Stimulated activated naive CD8-positive, alpha-beta T cell treated with anti-CD3 and anti-CD28 coated beads, Interleukin-15, Interleukin-2, amounts not matched to agents 100 U/mL and 50 U/mL, for 24 hours (primary cell): ENCODE results near the gene TPPP.
"Not testable (repeated sequence)": the region's sequence is repeated elsewhere in the genome, so short reads cannot be mapped to it uniquely, and the experiment has no call there.

Experiments used
- ATAC-seq: fragments of 150-1000 bp; cut with Tn5 transposase; one replicate; pipeline ENCODE4 v1.10.0; 2021
- DNase-seq: peaks from one replicate; pipeline ENCODE4 v3.0.0; 2021

The TPPP gene

DNA sequence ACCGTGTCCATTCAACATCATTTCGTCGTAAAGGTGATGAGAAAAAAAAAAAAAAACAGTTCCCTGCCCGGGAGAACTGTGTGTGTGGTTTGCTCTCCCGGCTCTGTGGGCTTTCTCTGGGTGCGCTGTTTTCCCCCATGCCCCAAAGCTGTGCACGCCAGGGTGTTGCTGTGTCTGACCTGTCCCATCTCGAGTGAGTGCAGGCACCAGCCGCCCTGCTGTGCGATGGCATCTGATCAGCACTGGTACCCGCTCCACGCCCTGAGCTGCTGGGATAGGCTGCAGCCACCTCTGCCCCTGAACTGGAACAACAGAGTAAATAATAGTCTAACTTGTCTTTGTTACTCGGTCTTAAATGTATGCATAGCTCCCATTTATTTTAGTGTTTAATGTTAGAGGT is 47.7 kb downstream of the TPPP start:
- no peak for ATAC-seq
- no peak for DNase-seq

DNA sequence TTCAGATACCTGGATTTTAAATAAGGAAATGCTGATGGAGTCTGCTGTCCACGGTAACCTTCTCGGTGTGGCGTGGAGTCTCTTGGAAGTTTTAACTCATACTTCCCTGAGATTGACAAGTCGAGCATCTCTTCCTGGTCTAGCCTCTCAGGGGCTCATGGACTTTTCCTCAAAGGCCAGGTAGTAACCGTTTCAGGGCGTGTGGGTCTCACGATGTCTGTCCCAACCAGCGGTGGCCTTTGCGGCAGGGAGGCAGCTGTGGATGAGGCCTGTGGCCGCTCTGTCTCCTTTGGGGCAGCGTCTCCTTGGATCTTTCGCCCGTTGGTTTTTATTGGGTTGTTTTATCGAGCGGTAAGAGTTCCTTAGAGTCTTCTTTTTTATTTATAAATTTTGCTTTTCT is 48.2 kb downstream of the TPPP start:
- no peak for ATAC-seq

DNA sequence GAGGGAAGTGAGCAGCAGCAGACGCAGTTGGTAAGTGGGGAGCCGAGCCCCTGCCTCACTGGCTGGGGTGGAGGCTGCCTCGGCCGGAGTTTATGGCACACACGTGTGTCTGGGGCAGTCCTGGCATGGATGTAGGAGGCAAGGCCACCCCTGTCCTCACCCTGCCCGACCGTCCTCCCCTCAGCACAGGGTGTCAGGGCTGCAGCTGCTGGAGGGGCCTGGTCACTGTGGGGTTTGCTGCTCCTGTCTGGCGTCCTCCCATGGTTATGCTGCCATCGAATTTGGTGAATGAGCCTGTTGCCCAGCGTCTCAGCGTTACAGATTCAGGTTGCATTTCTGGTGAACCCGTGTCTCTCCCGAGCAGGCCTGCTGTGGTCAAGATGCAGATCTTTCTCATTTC is 48.6 kb downstream of the TPPP start:
- DNase-seq (no peak), ATAC-seq (no peak)

More for the DNA sequence above, 48.2 kb downstream of the TPPP start:
- DNase-seq: no peak

DNA sequence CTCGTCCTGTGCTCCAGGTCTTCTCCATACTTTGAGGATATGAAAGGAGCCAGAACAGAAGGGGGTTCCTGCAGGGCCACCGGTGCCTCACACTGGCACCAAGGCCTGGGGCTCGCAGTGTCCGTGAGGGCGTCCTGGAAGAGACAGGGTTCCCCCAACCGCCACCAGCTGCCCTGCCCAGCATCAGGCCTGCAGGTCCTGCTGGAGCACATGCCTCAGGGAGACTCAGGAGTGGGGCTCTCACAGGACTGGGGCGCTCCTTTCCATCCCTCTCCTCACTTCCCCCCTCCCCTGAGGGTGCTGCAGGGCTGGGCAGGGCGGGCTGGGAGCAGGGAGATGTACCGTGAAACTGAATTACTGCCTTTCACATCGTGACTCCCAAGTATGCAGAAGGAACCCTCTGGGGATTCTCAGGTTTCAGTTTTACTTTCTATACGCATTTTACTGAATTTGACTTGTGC is 49.3 kb downstream of the TPPP start:
- ATAC-seq: no peak
- DNase-seq: no peak

DNA sequence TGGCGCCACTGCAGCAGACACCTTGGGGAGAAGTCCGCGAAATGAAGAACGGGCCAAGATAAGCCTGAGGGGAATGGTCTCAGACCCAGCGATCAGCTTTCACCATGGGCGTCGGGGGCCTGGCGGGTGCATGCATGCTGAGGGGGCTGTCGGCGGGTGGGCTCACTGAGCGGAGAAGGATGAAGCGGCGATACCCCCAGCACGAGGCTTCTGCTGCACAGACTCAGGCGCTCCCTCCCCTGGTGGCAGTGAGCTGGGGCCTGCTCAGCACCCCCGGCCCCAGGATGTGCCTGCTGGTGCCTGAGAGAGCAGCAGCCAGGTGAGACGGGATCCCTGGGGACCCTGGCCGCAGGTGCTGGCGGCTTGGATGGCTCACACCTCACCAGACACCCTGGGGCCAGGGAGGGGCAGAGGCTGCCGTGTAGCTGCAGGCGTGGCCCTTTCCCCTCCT is 49.8 kb downstream of the TPPP start:
- no peak for ATAC-seq
- DNase-seq: no peak

DNA sequence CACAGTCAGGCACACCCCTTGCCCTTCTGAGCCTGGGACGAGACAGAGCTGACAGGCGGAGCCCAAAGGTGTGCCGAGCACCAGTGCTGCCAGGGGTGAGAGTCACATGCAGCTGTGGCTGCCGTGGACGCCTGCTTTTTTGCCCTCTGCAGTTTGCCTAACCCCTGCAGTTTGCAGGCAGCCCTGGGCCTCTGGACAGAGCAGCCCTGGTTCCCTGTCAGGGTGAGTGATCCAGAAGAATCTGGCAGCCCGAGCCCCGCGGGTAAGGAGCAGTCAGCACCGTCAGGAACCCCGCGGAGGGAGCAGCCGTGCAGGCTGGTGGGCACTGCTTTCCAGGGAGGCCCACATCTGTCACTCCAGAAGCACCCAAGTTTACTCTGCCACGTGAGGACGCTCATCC is 50.7 kb downstream of the TPPP start:
- ATAC-seq: no peak
- no peak for DNase-seq

DNA sequence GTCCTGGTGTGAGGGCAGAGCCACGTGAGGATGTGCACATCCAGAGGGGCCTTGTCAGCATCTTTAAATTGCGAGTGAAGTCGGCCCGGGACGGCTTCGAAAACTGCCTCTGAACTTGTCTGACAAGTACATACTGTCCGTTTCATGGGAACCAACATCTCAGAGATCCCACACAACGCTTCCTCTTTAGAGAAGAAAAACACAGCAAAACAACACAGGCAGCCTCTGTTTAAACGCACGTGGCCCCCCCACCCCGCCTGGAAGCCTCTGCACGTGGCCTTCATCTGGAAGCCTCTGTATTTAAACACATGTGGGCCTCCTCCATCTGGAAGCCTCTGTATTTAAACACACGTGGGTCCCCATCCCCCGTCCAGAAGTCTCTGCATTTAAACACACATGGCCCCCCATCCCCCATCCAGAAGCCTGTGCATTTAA is 51.8 kb downstream of the TPPP start:
- no peak for DNase-seq
- ATAC-seq: no peak

DNA sequence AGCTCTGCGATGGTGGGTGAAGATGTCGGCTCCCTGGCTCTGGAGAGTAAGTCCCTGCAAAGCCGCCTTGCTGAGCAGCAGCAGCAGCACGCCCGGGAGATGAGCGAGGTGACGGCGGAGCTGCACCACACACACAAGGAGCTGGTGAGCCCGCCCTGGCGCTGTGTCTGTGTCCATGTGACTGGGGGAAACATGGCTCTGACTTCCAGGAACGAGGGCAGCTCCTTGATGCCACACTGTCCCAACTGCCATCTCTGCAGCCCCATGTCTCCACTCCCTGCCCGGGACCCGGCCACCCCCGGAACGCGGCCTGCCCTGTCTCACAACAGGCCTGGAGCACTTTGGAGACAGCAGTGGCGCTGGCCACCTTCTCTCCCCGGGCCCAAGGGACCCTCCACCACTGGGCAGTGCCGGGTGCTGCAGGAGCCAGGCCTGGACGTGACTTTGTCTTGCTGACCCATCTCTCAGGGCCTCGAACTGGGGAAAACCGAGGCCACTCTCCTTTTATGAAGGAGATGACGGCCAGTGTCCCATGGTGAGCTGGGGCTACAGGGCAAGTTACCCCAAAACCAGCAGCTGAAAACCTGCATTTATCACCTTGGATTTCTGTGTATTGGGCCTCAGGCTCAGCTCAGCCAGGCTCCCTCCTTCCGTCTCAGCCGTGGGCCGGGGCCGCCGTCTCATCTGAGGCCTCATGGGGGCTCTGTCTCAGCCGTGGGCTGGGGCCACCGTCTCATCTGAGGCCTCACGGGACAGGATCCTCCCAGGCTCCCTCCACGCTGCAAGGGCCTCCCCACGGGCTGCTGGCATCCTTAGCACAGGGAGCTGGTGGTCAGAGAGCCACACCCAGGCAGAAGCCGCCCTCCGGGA is 52.5 kb downstream of the TPPP start:
- no peak for ATAC-seq

DNA sequence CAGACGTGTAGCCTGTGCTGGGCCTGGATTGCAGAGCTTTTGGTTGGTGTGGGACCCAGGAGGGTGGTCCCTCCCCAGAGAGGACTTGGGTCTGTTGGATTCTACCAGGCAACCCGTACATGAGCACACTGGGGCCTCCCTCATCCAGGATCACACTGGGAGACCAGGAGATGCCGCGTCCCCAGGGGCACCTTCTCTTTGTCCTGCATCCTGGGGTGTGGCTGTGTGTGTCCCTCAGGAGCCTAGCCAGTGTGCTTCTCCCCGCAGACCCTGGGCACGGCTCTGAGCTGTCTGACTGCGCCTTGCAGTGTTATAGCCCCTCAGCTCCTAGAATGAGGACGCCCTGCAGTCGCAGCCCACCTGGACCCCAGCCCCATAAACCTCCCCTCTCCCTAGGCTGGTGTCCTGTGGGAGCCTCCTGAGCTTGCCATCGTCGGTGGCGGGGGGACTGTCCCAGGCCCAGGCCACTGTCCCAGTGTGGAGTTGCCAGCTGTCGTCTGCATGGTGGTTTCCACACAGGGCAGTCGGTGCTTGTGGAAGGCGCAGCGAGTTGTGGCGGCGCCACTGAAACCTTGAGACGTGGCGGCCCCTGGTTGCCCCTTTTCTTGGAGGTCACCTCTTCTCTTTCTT is 53.5 kb downstream of the TPPP start:
- DNase-seq: no peak
- ATAC-seq: no peak

More for the DNA sequence above, 52.5 kb downstream of the TPPP start:
- DNase-seq: no peak

DNA sequence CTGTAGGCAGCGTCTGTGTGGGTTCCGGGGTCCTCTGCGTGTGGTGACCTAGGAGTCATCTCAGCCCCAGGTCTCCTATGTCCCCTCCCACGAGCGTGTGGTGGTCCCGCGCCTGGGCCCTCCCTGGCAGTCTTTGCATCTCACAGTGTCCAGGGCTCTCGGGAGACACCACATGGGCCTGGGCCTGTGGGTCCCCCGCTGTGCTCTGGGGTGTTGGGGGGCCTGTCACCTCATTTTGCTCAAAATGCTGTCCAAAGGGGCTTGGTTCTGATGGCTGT is 54.0 kb downstream of the TPPP start:
- ATAC-seq: no peak
- DNase-seq: no peak

DNA sequence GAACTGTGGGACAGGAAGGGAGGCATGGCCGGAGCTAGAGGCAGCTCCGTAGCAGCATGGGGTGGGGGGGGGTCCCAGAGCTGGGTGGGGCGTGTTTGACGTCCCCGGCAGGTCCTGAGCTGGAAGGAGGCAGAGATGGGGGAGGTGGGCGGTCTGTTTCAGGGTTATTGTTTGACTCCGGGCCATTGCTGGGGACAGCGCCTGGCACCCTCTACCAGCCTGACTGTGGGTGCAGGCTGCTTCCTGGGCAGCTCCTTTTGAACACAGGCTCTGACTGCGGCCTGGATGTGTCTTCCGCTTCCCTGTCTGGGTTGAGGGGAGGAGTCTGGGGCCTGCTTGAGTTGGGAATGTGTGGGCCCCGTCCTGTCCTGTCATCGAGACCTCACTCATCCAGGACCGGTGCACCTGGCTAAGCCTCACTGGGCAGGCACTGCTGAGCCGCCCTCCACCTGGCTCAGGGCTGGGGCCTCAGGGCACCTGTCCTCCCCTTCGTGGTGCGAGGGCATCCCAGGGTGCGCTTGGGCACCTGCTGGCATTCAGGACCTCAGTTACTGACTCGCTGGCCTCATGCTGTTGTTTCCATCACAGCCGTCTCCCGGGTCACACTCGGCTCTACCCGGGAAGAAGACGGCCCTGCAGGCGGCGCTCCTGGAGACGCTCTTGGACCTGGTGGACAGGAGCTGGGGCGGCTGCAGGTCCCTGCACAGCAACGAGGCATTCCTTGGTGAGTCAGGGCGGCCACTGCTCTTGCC is 54.5 kb downstream of the TPPP start:
- ATAC-seq (no peak), DNase-seq (no peak)

DNA sequence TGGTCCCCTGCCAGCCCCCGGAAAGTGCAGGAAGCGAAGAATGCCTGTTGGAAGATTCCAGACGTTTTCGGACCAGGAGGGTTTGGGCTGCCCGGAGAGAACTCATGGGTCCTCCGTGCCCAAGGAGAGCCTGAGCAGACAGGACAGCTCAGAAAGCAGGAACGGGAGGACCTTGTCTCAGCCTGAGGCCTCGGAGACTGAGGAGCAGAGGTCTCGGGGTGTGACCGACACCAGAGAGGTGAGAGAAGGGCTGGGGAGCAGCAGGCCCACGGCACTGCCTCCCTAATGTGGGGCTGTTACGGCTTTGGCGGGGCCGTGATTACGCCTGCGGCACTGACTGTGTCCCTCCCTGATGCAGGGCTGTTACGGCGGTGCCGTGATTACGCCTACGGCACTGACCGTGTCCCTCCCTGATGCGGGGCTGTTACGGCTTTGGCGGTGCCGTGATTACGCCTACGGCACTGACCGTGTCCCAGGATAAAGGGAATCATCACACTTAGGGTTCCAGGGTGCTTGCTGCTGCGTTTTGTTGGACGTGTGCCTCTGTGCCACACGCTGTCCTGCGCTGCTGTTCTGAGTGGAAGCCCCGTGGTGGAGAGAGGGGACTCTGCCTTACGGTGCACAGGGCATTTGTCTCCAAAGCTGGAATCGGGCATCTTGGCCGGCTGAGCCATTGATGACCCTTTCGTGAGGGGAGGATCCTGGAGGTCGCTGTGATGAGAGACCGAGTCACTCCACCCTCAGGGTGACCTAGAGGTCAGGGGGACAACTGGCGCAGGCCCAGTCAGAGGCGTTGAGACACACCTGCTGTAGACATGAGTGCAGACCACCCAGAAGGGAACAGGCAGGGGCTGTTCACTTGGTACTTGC is 55.3 kb downstream of the TPPP start:
- DNase-seq: no peak
- ATAC-seq: no peak

DNA sequence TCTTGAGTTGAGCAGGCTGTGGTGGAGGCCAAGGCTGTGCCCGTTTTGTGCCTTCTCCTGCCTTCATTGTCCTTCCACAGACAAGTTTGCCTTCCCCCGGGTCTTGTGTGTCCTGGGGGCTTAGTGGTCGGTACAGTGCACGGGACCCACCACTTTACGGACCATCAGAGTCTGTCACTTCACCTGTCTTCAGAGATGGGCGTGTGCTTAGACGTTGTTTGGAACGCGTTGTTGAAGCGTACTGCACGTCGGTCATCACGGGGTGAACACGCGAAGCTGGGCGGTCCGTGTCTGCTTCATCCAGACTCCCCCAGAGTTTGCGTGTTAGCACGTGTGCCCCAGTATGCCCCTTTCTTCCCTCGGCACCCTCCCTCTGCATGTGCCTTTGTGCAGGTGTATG is 56.2 kb downstream of the TPPP start:
- no peak for ATAC-seq

DNA sequence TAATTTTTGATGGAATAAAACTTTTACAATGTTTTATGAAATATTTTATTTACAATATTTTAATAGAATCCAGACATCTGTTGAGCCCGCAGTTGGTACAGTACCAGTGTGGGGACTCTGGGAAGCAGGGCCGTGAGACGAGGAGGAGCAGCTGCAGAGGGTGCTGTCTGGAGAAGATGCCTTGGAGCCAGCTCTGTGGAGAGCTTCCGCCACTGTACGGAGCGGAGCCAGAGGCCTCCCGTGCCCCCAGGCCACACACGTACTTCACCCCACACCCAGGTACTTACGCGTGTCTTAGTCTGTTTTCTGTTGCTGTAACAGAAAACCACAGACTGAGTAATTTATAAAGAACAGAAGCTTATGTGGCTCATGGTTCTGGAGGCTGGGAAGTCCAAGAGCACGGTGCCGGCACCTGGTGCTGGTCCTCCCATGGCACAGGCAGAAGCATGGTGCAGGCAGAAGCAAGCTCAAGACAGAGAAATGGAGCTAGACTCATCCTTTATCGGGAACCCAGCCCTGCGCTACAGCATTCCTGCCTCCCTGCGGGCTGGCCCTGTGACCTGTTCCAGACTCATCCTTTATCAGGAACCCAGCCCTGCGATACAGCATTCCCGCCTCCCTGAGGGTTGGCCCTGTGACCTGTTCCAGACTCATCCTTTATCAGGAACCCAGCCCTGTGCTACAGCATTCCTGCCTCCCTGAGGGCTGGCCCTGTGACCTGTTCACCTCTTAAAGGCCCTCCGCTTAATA is 57.7 kb downstream of the TPPP start:
- no peak for ATAC-seq
- no peak for DNase-seq

More for the DNA sequence above, 56.2 kb downstream of the TPPP start:
- DNase-seq: no peak

DNA sequence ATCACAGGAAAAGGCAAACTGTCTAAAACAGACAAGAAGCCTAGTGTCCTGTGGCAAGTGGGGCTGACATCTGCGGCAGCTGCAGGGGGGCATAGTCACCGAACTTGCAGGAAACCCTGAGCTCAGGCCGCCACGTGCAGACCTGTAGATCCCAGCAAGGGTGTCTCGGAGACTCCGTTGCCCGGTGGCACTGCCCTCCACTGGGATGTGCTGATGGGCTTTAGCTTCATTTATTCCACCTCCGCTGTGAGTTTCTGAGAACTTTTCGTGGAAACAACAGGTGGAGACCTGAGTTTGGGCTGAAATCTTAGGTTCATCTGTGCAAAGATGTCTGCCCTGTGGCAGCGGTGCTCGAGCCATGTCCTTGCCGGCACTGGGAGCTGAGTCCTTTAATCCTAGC is 59.0 kb downstream of the TPPP start:
- DNase-seq: no peak
- no peak for ATAC-seq

DNA sequence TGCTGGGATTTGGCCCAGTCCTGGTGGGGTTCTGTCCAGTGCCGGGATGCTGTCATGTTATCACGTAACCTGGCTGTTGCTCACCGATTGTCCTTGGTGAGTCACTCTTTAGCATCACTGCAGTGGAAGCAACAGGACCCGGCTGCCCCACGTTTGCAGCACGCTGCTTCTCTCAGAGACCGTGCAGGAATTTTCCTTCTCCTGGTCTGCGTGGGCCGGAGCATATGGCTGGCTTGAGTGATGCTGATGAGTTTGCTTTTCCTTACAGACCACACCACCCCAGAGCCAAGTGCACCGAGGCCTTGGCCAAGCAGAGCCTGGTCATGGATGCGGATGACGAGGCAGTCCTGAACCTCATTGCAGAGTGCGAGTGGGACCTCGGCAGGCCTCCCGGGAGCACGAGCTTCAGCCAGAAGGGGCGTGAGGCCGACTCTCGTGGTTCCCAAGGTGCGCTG is 59.6 kb downstream of the TPPP start:
- ATAC-seq (no peak), DNase-seq (no peak)

DNA sequence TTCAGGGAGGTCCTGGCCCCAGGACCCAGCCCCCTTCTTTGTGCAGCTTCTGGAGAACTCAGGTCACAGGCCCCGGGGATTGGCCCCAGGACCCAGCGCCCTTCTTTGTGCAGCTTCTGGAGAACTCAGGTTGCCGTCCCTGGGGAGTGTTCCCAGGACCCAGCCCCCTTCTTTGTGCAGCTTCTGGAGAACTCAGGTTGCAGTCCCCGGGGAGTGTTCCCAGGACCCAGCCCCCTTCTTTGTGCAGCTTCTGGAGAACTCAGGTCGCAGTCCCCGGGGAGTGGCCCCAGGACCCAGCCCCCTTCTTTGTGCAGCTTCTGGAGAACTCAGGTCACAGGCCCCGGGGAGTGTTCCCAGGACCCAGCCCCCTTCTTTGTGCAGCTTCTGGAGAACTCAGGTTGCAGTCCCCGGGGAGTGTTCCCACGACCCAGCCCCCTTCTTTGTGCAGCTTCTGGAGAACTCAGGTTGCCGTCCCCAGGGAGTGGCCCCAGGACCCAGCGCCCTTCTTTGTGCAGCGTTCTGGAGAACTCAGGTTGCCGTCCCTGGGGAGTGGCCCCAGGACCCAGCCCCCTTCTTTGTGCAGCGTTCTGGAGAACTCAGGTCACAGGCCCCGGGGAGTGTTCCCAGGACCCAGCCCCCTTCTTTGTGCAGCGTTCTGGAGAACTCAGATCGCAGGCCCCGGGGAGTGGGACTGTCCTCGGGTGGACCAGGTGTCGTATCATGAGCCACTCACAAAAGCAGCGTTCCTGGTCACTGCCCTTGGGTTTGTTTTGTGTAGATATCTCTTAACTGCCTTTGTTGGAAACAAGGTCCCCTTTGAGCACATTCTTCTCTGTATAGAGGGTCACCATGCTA is 64.6 kb downstream of the TPPP start:
- not testable (repeated sequence) for DNase-seq, ATAC-seq

DNA sequence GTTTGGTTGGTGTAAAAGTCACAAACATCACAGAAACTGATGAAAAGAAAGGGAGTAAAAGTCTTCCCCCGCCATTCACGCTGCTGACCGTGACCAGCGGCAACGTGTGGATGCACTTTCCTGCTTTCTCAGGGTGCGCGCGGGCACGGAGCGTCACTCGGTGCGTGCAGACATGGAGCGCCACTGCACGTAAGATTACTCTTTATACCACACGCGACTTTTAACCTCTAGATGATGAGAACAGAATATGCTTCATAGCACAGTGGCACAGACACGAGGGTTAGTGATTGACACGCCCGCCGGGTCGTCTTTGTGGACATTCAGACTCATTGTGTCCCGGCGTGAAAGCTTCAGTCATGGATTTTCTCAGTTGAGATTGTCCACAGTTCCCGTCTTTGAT is 65.3 kb downstream of the TPPP start:
- ATAC-seq (no peak), DNase-seq (no peak)

DNA sequence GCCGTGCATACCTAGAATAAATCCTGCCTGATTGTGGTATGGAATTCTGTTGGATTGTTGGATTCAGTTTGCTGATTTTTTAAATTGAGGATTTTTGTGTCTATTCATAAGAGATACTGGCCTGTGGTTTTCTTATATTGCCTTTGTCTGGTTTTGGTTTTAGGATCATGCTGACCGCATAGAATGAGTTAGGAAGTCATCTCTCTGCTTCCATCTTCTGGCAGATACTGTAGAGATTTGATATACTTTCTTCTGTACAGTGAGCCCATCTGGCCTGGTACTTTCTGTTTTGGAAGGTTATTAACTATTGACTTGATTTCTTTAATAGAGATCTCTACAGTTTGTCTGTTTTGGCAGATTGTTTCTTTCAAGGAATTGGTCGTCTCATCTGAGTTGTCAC is 66.3 kb downstream of the TPPP start:
- DNase-seq: no peak
- no peak for ATAC-seq

DNA sequence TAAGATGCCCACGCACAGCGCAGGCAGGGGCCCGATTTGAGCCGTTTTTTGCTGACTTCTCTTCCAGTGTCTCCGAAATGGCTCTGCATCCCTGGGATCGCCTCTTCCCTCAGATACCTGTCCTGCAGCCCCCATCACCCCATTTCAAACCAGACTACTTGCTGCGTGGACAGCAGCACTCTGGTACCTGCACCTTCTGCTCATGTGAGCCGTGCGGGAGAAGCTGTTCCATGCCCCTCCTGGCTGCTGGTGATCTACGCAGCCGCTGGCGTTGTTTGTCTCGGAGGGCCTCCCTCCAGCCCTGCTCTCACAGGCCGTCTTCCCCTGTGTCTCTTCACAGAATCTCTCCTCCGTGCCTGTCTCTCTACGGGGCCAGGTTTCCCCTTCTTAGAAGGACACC is 67.6 kb downstream of the TPPP start:
- DNase-seq (no peak), ATAC-seq (no peak)

DNA sequence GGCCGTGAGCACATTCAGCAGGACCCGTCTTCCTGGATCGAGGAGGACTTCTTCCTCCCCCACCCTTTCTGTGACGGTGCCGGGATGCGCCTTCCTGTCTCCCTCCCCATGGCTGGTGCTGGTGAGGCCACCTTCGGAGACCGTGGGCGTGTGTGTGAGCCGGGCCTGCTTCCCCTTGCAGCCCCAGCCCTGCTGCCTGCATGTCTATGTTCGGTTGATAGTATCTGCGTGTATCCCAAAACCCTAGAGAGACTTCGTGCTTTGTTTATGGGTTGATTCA is 68.3 kb downstream of the TPPP start:
- DNase-seq (no peak), ATAC-seq (no peak)
